Measurements from ENCODE around the gene CHD9NB.

- TF ChIP-seq CTCF (IDR thresholded peaks at IDR 0.05) = no peak
- no peak for TF ChIP-seq POLR2A (IDR thresholded peaks at IDR 0.05)
Observed at GRCh38 chr16:53065461-53066061, 12.9 kb upstream of the CHD9NB start.
